ENCODE measurements around the gene ACADS.

GRCh38 chr12:120734210-120734609, 8.6 kb downstream of the ACADS start:
- TF ChIP-seq EZH2 (IDR thresholded peaks at IDR 0.05; ENCODE audit: borderline replicate concordance) (no peak), CTCF (IDR thresholded peaks at IDR 0.05; ENCODE audit: poor library complexity) (no peak)

All from hepatocyte (in vitro differentiated cells).